Mesenteric fat pad (tissue), 1 donor: ENCODE data around the gene PYGO2. TPM values are rescaled to one million over a fixed set of nuclear protein-coding genes. Genes with fewer than 3 reads are reported as not detected.
A peak's percentile ranks its signal among the peaks of the same experiment; 100 is the strongest.
"Not testable (repeated sequence)": the region's sequence is repeated elsewhere in the genome, so short reads cannot be mapped to it uniquely, and the experiment has no call there.

ENCODE experiments used
- DNase-seq: peaks from one replicate; pipeline ENCODE4 v3.0.0-alpha.2; 2020; ENCODE audit warnings: low spot score
- total RNA-seq: library from RNA; stranded (reverse); fragmentation: NEBNext Ultra II Directional; extraction: Animal tissue kit (Norgen Biotek cat#: 25700); gene quantifications from one replicate; pipeline ENCODE4 v1.2.1, GENCODE V29; 2021
- donor health status: DM: yes; HTN: yes; CAD: no.

PYGO2 gene
- total RNA-seq, 1 donor from 2014 or later: 22.2 TPM

- DNase-seq: no peak
Measured at GRCh38 chr1:154983776-154984466, 22.3 kb upstream of the PYGO2 start.

GRCh38 chr1:154982897-154983648 is 21.5 kb upstream of the PYGO2 start, which contains the start of gene FLAD1:
FLAD1 (plus strand) TSS chr1:154983344; CDS start chr1:154983695, 351 bp downstream.
- DNase-seq: no peak

- no peak for DNase-seq
Measured at GRCh38 chr1:154982341-154982740, 20.8 kb upstream of the PYGO2 start.

GRCh38 chr1:154978360-154978759 is 16.8 kb upstream of the PYGO2 start:
- no peak for DNase-seq

GRCh38 chr1:154977762-154978161 is 16.2 kb upstream of the PYGO2 start:
- DNase-seq: not testable (repeated sequence)

GRCh38 chr1:154975409-154976059 is 14.0 kb upstream of the PYGO2 start:
- no peak for DNase-seq

- peak; percentile 98 for DNase-seq
Measured at GRCh38 chr1:154974808-154975408, 13.3 kb upstream of the PYGO2 start.

- DNase-seq: peak; percentile 98
Measured at GRCh38 chr1:154974102-154974807, 12.7 kb upstream of the PYGO2 start, which contains the start of gene CKS1B. CKS1B (plus strand) TSS chr1:154974681; CDS start chr1:154974746, 65 bp downstream.

GRCh38 chr1:154973344-154974101 is 11.9 kb upstream of the PYGO2 start:
- peak; percentile 97 for DNase-seq

- no peak for DNase-seq
Measured at GRCh38 chr1:154972517-154973343, 11.1 kb upstream of the PYGO2 start.

- no peak for DNase-seq
Measured at GRCh38 chr1:154972213-154972516, 10.6 kb upstream of the PYGO2 start.

GRCh38 chr1:154971341-154971998 is 9.9 kb upstream of the PYGO2 start:
- DNase-seq: no peak

GRCh38 chr1:154970631-154971340 is 9.2 kb upstream of the PYGO2 start, which contains the start of gene SHC1:
SHC1 (minus strand) TSS chr1:154970747; CDS start chr1:154970526, 221 bp downstream.
- DNase-seq: peak; percentile 96

GRCh38 chr1:154969860-154970452 is 8.4 kb upstream of the PYGO2 start:
- no peak for DNase-seq

GRCh38 chr1:154969246-154969645 is 7.7 kb upstream of the PYGO2 start:
- DNase-seq: no peak

GRCh38 chr1:154968731-154969130 is 7.1 kb upstream of the PYGO2 start:
- no peak for DNase-seq

- no peak for DNase-seq
Measured at GRCh38 chr1:154967331-154967950, 5.9 kb upstream of the PYGO2 start.
